ENCODE results near the gene ZBTB25.

The ZBTB25 gene

GRCh38 chr14:64513271-64513670 lies 9.6 kb upstream of the ZBTB25 start:
- DNase-seq, result no peak

DNA sequence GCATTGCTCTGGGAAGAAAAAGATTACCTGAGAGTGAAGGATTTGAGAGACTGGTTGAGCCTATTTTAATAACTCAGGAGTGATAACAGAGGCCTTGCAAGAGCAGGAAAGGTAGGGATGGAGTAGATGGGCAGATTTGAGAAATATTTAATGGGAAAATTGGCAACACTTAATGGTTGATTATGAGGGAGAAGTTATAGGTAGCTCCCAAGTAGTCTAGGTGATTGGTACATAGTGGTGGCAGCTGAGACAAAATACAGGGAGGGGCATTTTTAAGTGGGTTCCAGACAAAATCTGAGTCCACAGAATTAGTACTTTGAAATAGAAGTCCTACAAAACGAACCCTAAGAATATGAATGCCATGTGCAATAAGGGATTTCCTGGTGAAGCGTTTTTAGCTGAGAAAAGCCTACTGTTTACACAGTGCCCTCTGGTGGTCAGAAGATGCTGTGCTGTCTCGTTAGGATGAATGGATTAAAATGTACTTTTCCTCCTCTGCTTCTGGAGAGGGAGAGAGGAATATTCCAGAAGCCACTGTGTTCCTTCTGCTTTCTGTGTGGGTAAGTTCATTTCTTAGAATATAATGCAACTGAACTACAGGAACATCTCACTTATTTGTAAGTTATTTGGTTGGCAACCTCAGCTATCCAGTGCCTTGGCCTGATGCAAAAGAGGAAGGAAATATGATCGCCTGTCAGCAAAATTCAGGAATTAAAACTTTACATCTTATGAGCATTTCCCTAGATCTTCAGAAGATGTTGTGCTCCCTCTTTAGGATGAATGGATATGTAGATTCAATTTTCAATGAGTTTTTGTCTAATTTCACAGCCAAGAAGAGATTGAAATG lies 7.4 kb upstream of the ZBTB25 start:
- DNase-seq, result peak; percentile 68

DNA sequence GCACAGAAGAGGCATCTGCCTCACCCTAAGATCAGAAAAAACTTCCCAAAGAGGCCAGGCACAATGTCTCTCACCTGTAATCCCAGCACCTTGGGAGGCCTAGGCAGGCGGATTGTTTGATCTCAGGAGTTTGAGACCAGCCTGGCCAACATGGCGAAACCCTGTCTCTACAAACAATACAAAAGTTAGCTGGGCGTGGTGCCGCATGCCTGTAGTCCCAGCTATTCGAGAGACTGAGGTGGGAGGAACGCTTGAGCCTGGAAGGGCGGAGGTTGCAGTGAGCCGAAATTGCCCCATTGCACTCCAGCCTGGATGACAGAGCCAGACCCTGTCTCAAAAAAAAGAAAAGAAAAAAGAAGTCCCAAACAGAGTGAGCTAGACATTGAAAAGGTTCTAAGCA lies 5.4 kb upstream of the ZBTB25 start:
- no peak for DNase-seq

- no peak for DNase-seq
Observed at GRCh38 chr14:64508215-64508776, 4.7 kb upstream of the ZBTB25 start.

- no peak for DNase-seq
Observed at GRCh38 chr14:64507376-64508156, 3.9 kb upstream of the ZBTB25 start.

DNA sequence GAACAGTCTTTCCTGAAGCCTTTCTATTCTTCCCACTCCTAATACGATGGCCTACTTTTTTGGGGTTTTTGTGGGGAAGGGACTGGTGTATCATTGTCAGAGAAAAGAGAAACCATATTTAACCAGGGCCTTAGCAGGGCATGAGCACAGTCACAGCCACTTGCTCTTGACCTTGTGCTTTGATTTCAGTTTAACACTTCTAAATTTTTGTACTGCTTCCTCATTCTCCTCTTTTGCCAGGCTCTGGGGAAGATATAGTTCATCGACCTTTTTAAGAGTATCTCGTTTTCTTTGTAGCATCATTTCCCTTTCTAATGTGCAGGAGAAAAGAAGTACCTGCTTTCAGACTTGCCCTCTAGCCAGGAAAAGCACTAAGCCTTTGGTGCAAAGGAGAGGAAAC lies 3.1 kb upstream of the ZBTB25 start:
- DNase-seq, result no peak

- peak; percentile 89 for DNase-seq
Observed at GRCh38 chr14:64504897-64505794, 1.5 kb upstream of the ZBTB25 start.

DNA sequence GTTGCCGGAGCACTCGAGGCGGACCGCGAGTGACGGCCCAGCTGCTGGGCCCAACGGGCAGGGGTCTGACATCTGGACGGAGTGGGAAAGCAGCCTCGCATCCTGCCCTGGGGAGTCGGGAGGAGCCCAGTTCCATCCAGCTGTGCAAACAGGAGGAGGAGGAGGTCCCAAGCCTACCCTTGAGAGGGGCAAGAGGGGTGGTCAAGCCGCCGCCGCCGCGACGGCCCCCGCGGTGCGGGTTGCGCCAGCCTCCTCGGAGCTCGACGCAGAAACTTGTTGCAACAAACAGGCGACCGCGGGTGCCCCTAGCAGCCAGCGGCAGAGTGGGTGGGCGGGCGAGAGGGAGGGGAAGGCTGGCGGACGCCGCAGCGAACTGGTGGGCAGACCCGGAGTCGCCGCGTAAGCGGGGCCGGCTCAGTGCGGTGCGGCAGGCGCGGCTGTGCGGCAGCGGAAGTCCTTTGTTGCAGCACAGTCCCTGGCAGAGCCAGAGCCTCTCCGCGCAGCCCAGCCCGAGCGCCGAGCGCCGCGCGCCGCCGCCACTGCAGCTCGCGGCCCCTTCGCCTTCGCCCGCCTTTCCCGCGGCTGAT lies 765 bp upstream of the ZBTB25 start, which contains the start of gene ZBTB1:
Gene ZBTB1 (plus strand): TSS at position 461 of the 587 bp plus-strand sequence. CDS start 16,735 bp downstream, outside the sequence.
- peak; percentile 94 for DNase-seq

GRCh38 chr14:64502887-64503433 lies 678 bp downstream of the ZBTB25 start:
- DNase-seq, result no peak

GRCh38 chr14:64502456-64502855 lies 1.2 kb downstream of the ZBTB25 start:
- DNase-seq, result no peak

DNA sequence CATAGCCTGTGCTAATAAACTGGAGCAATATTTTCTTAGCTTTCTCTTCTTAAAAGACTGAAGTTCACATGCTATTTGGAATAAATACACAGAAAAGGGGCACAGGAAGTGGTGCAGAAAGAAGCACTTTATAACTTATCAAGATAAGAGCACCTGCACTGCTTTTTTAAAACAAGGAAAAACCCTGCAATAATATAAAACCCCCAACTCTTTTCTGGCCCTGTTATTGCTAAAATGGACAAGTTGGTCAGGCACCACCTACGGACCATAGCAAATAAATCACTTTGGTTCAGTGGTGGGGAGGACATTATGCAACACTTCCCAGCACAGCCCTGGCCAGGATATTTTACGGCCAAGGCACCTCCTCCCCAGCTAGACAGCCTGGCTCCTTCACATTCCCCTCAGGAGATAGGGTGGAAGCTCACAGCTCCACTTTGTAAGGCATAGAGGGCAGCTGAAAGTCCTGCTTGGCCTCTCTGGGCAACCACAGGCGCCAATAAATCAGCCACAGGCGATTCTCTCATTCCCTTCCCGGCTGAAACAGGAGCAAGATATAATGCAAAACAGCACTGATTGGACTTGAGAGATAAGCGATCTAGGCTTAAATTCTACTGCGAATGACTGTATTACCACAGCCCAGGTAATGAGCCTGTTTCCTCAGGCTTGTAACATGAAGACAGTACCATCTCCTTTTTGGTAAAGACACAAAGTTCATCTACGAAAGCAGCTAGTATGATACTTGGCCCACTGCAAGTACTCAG lies 2.0 kb downstream of the ZBTB25 start:
- no peak for DNase-seq

GRCh38 chr14:64500088-64500487 lies 3.5 kb downstream of the ZBTB25 start:
- DNase-seq, result no peak

DNA sequence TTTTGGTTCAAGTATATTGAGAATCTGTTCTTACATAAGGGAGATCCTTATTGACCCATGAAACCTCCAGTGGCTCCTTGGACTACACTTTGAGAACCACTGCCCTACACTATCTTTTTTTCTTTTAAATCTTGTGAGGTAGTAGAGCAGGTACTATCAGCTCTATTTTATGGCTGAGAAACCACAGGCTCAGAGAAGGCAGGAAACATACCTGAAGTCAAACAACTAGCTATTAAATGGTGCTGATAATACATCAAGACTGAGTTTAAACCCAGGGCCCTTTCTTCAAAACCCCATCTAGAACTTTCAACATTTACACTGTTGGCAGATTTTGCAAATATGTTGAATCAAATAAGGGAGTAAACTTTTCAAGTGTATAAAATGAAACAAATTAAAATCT lies 6.9 kb downstream of the ZBTB25 start:
- no peak for DNase-seq

- no peak for DNase-seq
Observed at GRCh38 chr14:64495252-64495651, 8.4 kb downstream of the ZBTB25 start.

DNA sequence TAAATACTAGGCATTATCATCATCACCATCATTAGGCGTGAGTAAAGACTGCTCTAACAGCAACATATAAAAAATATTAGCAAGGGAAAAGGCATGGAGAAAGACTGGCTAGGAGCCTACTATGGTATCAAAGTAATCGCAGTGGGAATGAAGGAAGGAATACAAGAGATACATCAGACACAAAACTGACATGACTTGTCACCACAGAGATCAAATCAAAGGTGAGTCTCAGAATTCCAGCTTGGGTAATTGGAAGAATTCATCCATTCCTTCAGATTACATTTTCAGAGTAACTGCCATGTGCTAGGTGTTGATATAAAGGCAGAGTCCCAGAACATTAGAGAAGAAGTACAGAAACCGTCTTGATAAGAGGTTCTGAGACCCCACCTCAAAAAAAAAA lies 10.2 kb downstream of the ZBTB25 start:
- DNase-seq, result no peak

DNA sequence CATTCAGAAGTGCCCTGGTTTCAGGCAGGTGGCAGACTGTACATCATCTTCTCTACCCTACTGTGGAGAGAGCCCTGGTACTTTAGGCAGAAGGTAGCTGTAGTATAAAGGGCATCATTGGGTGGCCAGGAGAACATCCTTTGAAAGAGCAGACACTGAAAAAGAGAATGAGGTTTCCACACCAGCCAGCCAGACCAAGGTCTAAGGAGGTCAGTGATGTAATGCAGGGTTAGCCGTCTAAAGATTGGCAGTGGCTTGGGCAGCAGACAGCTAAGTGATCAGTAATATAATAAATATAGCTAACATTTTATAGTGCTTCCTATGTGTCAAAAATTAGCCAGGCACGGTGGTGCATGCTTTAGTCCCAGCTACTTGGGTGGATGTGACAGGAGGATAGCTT lies 12.0 kb downstream of the ZBTB25 start:
- no peak for DNase-seq

- no peak for DNase-seq
Observed at GRCh38 chr14:64488590-64489099, 15.0 kb downstream of the ZBTB25 start.

DNA sequence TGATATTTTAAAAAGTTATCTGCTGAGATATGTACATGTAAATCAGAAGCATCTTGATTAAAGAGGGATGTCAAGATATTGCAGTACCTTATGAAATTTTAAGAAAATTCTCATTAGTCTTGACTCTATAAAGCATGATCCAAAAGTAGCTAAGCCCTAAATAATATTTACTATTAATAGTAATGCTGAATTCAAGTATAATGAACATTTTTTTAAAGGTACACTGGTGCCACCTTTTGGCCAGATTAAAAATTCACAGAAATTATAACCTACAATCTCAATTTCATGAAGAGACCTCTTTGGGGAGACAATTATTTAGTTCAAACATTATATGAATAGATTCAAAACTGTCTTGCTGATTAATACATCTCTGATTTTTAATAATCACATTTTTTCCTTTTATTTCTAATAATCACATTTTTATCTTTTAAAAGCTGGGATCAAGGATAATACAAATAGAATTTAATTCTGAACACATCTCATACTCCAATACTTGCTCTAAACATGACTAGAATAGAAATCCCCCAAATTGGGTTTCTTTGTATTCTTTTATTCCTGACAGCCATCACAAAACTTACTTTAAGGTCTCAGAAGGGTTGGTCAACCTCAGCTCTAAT lies 24.9 kb downstream of the ZBTB25 start:
- no peak for DNase-seq

- no peak for DNase-seq
Observed at GRCh38 chr14:64476438-64476837, 27.2 kb downstream of the ZBTB25 start.

DNA sequence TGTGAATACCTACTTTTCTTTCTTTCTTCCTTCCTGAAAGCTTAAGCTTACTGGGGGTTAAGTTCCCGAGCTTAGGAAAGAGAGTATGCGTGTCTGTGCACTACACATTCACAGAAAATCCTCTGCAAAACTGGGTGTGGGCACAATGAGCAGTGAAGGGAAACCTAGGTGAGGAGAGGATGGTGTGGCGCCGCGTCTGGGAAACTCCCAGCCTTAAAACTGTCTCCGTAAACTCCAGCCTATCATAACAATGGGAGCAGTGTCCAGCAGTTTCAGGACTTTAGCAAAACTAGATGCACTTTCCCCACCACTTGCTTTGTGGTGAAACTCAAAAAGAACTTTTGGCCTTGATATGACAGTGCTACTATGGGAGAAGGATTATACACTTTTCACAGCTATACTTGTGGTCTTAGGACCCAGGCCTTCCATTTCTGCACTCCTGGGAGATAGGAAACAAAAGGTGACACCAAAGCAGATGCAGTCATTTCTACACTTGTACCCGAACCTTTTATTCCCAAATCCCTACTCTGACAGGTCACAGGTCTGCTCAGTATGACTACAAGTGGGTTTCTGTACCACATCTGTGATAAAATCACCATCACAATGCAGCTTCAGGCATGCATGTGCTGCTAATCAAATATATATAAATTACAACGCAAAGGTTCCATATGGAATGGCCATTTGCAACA lies 27.9 kb downstream of the ZBTB25 start:
- DNase-seq, result no peak

All from activated CD8-positive, alpha-beta memory T cell treated with anti-CD3 and anti-CD28 coated beads, Interleukin-2, amount 50 U/mL, for 48 hours (primary cell).